ENCODE measurements around the gene ANO7. TPM values are rescaled to one million over a fixed set of nuclear protein-coding genes. Genes with fewer than 3 reads are reported as not detected.

The ANO7 gene
- total RNA-seq, 1 donor from 2014 or later, result 1.2 TPM

DNA sequence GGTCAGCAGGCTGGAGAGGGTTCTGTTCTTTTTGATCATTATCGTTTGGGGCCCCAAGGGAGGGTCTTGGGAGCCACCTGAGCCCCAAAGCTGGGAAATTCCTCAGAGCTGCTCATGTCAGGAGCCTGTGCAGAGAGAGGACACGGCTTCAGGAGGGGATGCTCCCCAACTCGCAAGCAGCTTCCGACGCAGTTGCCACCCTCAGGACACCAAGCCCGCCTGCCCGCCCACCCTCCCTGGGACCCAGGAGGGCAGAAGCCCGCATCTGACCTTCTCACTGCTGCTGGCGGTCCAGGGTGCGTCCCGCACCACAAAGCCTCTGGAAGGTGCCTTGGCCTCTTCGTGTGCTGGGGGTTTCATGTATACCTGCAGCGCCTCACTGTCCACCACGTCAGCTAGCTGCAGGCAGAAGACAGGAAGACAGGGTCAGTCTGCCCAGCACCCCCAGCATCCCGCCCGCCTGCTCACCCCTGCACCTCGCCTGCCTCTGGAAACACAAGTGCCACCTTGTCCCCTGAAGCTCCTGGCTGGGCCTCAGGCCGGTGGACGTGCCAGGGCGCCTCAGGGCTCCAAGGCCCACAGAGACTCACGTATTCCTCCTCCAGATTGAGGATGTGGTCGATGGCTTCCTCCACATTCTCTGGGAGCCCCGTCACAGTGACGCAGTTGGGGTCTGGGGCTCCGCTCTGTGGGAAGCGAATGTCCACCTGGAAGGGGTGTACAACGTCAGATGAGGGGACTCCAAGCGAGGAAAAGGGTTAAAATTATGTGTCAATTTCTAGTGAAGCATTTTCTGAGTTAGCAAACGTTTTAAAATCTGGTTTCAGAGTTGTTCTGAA, 41.3 kb downstream of the ANO7 start:
- H3K27ac Mint-ChIP-seq, result no peak overlapping the region
- DNase-seq (no peak), ATAC-seq (ENCODE audit: low read depth) (no peak)
- CTCF ChIA-PET, result no interaction called here
- H3K4me1 Mint-ChIP-seq, result no peaks in the 10 kb centered on the region
- intact Hi-C loops (cut with micrococcal nuclease), result no loop called here
- no peak overlapping the region for H3K4me3 Mint-ChIP-seq
- H3K36me3 Mint-ChIP-seq (ENCODE audit: low read depth), result peaks cover 86% of the 10 kb centered on the region
- POLR2A ChIA-PET, result interaction anchor here (0.6 kb wide), 1 partner anchor 151 kb away, joined by 3 read pairs; no protein-coding TSS in a partner anchor
- TF ChIP-seq, protein P1, sequence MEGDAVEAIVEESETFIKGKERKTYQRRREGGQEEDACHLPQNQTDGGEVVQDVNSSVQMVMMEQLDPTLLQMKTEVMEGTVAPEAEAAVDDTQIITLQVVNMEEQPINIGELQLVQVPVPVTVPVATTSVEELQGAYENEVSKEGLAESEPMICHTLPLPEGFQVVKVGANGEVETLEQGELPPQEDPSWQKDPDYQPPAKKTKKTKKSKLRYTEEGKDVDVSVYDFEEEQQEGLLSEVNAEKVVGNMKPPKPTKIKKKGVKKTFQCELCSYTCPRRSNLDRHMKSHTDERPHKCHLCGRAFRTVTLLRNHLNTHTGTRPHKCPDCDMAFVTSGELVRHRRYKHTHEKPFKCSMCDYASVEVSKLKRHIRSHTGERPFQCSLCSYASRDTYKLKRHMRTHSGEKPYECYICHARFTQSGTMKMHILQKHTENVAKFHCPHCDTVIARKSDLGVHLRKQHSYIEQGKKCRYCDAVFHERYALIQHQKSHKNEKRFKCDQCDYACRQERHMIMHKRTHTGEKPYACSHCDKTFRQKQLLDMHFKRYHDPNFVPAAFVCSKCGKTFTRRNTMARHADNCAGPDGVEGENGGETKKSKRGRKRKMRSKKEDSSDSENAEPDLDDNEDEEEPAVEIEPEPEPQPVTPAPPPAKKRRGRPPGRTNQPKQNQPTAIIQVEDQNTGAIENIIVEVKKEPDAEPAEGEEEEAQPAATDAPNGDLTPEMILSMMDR (IDR thresholded peaks at IDR 0.05), result no peak
- H3K27me3 Mint-ChIP-seq, result no peaks in the 10 kb centered on the region
- H3K9me3 Mint-ChIP-seq, result no peaks in the 10 kb centered on the region

DNA sequence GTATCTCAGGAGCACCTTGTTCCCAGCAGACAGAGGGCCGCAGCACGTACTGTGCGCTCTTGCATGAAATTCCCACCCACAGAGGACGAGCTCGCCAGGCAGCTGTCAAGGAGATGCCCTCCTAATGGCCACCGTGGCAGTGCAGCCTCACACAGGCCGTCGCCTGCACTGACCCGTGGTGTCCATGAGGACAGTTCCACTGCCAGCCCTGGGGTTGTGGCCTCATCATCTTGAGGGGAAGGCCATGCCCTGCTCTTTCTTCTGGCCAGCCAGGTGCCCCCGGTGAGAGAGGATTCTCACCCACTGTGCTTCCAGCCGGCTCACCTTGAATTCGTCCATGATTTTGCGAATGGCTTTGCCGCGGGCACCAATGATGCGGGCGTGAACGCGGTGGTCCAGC, 42.0 kb downstream of the ANO7 start:
- TF ChIP-seq, protein P1 (IDR thresholded peaks at IDR 0.05), result no peak
- ATAC-seq (ENCODE audit: low read depth) (no peak), DNase-seq (no peak)
- Mint-ChIP-seq H3K4me3 (no peak overlapping the region), H3K4me1 (no peaks in the 10 kb centered on the region), H3K27ac (no peak overlapping the region), H3K36me3 (ENCODE audit: low read depth) (peaks cover 93% of the 10 kb centered on the region), H3K9me3 (no peaks in the 10 kb centered on the region), H3K27me3 (no peaks in the 10 kb centered on the region)
- intact Hi-C loops (cut with micrococcal nuclease), result no loop called here
- ChIA-PET POLR2A (no interaction called here), CTCF (no interaction called here)

DNA sequence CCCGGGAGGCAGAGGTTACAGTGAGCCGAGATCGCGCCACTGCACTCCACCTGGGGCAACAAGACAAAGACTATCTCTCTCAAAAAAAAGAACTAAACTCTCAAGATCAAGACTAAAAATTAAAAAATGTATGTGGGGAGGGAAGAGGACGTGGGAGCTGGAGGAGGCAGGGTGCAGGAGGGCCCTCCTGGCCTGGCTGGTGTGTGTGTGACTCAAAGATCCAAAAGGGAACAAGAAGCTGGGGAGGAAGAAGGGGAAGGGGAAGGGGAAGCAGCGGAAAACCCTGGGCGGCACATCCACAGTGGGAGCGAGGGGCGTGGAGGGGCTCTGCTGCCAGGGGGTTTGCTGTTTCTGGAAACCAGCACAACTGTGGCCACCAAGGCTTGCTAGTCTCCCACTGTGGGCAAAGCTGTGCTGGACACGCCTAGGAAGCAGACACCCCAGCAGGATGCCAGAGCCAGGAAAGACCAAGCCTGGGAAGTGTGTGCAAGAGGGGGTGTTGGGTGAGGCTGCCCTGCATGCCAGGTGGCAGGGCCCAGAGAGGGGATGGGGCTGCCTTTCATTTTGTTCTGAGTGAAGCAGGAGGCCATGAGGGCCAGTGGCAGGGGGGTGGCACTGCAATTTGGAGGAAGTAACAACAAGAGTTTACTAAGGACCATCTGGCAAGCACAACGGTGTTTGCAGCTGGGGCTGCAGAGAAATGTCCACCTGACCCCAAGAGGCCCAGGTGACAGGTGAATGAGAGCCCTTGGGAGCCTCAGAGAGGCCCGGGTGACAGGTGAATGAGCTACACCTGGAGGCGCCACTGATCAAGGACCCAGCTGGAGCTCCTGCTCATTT, 44.5 kb downstream of the ANO7 start:
- intact Hi-C loops (cut with micrococcal nuclease), result no loop called here
- Mint-ChIP-seq H3K9me3 (no peaks in the 10 kb centered on the region), H3K36me3 (ENCODE audit: low read depth) (peaks cover 97% of the 10 kb centered on the region), H3K4me3 (no peak overlapping the region), H3K27ac (no peak overlapping the region), H3K4me1 (no peaks in the 10 kb centered on the region), H3K27me3 (no peaks in the 10 kb centered on the region)
- ATAC-seq (ENCODE audit: low read depth) (no peak), DNase-seq (no peak)
- TF ChIP-seq, protein P1 (IDR thresholded peaks at IDR 0.05), result no peak
- POLR2A ChIA-PET, result interaction anchor here (0.6 kb wide), 1 partner anchor 82 kb away, joined by 7 read pairs; the partner anchor contains the start of gene PPP1R7
- CTCF ChIA-PET, result interaction anchor here (0.8 kb wide), 1 partner anchor 153 kb away, joined by 3 read pairs; no protein-coding TSS in a partner anchor

DNA sequence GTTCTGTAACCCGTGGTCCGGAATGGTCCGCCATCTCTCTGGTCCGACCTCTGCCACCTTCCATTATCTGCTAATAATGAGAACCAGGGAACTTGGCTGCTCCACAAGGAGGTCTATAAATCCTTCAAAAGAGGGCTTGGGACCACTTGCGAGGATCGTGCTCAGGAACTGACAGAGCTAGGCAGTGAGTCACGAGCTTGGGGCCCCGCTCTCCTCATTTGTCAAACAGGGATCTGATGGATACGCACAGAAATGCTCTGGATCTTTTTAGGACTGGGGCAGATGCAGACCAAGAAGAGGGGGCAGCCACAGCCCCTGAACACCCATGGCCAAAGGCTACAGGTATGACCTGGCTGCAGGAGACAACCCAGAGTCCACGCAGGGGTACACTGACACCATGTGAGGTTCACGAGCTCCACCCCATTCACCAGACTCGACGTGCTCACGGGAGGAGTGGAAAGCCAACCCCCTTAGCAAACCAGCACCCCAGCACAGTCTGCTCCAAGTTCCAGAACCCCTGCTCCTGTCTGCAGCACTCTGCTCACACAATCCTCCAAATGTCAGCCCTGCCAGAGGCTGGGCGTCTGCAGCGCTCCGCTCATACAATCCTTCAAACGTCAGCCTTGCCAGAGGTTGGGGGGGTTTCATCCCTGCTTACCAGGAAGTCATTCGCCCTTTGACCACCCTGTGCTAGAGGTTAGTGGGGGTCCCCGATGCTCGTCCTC, 45.8 kb downstream of the ANO7 start:
- H3K4me3 Mint-ChIP-seq, result no peak overlapping the region
- no peaks in the 10 kb centered on the region for H3K9me3 Mint-ChIP-seq
- H3K27me3 Mint-ChIP-seq, result no peaks in the 10 kb centered on the region
- no peak overlapping the region for H3K27ac Mint-ChIP-seq
- no peaks in the 10 kb centered on the region for H3K4me1 Mint-ChIP-seq
- ChIA-PET POLR2A (no interaction called here), CTCF (no interaction called here)
- ATAC-seq (ENCODE audit: low read depth) (no peak), DNase-seq (no peak)
- peaks cover 98% of the 10 kb centered on the region for H3K36me3 Mint-ChIP-seq (ENCODE audit: low read depth)
- intact Hi-C loops (cut with micrococcal nuclease), result no loop called here
- TF ChIP-seq, protein P1 (IDR thresholded peaks at IDR 0.05), result no peak

Data from activated B cell treated with CpG ODN at 0.5 μM for 24 hours (primary cell).